Spleen (tissue), 7 donors: ENCODE measurements around the gene KIR2DL4.
A peak's percentile ranks its signal among the peaks of the same experiment; 100 is the strongest.
"Not testable (repeated sequence)": the region's sequence is repeated elsewhere in the genome, so short reads cannot be mapped to it uniquely, and the experiment has no call there.

Experiments
- POLR2A ChIP-seq, 3 donors: fragments of 450-650 bp; IDR thresholded peaks; one replicate each; pipeline ENCODE4 v1.5.1; 2017; ENCODE audit warnings: antibody characterized with exemption in 3 of 3, mild to moderate bottlenecking in 1 of 3
- POLR2AphosphoS5 ChIP-seq, 3 donors: sonication (generic); formaldehyde crosslinking; IDR thresholded peaks; one replicate each; pipeline ENCODE4 v1.5.1; 2017; ENCODE audit warnings: antibody characterized with exemption in 3 of 3
- TF ChIP-seq, protein P1 (sequence below), 11 experiments: fragments of 200-600 bp in 7 of 11; fragments of 450-650 bp in 4 of 11; sonication (generic) in 4 of 11; IDR thresholded peaks in 8 of 11; conservative IDR thresholded peaks in 3 of 11; 1 replicate in 7 of 11; 2 replicates in 4 of 11; pipeline versions ENCODE4 v1.4.0 to v1.8.0; 2016 to 2021; ENCODE audit warnings: antibody characterized with exemption in 11 of 11, inconsistent platforms in 4 of 11, mild to moderate bottlenecking in 1 of 11
- donor health status: DM: no; HTN: no; CAD: no; lungs with moderate emphysema.
- donor health status: DM: no; HTN: no; CAD: no.
- donor health status: DM: no; HTN: no; CAD: no.

DNA sequence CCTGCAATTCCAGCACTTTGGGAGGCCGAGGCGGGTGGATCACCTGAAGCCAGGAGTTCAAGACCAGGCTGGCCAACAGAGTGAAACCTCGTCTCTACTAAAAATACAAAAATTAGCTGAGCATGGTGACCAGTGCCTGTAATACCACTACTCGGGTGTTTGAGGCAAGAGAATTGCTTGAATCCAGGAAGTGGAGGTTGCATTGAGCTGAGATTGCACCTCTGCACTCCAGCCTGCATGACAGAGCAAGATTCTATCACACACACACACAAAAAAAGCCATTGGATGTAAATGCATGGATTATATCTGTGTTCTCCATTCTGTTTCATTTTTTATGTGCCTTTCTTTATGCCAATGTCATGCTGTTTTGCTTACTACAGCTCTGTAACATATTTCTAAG lies 21.0 kb downstream of the KIR2DL4 start:
- not testable (repeated sequence) for TF ChIP-seq POLR2A (IDR thresholded peaks at IDR 0.05)
- TF ChIP-seq, protein P1, sequence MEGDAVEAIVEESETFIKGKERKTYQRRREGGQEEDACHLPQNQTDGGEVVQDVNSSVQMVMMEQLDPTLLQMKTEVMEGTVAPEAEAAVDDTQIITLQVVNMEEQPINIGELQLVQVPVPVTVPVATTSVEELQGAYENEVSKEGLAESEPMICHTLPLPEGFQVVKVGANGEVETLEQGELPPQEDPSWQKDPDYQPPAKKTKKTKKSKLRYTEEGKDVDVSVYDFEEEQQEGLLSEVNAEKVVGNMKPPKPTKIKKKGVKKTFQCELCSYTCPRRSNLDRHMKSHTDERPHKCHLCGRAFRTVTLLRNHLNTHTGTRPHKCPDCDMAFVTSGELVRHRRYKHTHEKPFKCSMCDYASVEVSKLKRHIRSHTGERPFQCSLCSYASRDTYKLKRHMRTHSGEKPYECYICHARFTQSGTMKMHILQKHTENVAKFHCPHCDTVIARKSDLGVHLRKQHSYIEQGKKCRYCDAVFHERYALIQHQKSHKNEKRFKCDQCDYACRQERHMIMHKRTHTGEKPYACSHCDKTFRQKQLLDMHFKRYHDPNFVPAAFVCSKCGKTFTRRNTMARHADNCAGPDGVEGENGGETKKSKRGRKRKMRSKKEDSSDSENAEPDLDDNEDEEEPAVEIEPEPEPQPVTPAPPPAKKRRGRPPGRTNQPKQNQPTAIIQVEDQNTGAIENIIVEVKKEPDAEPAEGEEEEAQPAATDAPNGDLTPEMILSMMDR (IDR thresholded peaks at IDR 0.05 in 8 of 11, conservative IDR thresholded peaks at IDR 0.05 in 3 of 11) = not testable (repeated sequence)
- peak in 1 of 3 donors; percentile 24 for TF ChIP-seq POLR2AphosphoS5 (IDR thresholded peaks at IDR 0.05)
